Effector CD4-positive, alpha-beta T cell (primary cell): ENCODE measurements around the gene TMEM143.
A peak's percentile ranks its signal among the peaks of the same experiment; 100 is the strongest.
"Not testable (repeated sequence)": the region's sequence is repeated elsewhere in the genome, so short reads cannot be mapped to it uniquely, and the experiment has no call there.

Experiments
- DNase-seq: peaks from one replicate; pipeline ENCODE4 v3.0.0-alpha.2; 2020

TMEM143 gene

GRCh38 chr19:48325265-48325910 lies 38.4 kb downstream of the TMEM143 start, which contains the start of gene EMP3:
TSS of gene EMP3 (plus strand) at chr19:48325552. CDS start at chr19:48326845, 1,293 bp downstream.
- DNase-seq, result peak; percentile 76

DNA sequence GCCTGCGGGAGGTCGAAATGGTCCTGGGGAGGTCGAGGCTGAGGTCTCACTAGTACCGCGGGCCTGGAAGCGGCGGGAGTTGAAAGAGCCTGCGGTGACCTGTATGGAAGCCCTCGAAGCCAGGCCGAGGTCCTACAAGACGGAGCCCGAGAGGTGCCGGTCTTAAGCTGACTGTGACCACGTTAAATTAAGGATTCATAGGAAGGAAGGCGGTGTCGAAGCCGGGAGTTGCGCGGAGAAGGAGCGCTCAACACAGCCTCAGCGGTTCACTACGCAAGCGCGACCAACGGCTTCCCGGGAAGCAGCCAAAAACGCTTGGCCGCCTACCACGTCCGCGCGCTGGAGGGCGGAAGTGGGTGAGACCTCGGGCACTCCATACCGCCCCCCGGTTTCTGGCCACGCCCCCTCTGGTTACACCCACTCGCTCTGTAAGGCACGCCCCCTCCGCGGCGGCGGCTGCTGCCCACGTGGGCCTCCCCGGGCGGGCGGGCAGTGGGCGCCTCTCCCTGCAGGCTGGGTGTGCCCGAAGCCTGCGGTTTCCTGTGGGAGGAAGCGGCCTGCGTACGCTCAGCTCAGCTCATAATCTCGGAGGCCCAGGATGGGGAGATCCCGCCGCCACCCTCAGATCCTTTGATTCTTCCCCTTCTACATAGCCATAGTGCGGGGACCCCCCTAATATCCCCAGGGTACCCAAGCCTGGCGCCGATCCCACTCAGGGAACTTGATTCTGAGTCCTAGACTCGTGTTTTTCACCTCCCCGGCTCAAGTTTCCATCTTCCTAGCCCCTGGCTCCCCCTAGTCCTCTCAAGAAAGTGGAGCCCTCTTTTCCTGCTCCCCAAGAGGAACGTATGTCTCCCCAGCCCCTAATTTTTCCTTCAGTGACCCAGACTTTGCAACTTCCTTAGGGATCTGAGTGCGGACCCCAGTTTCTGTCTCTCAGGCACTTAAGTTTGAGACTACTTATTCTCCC lies 41.8 kb downstream of the TMEM143 start:
- DNase-seq, result peak; percentile 99

DNA sequence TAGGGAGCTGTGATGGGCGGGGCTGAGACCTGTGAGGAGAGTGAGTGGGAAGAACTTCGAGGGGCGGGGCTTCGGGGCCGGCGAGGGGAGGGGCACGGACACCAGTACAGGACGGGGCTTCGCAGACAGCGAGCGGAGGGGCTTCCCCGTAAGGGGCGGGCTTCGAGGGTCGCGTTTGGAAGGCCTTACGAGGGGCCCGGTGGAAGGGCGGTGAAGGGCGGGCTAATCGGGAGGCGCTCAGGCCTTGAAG lies 42.4 kb downstream of the TMEM143 start:
- DNase-seq, result peak; percentile 92

GRCh38 chr19:48319647-48320541 lies 43.8 kb downstream of the TMEM143 start:
- DNase-seq, result peak; percentile 79

GRCh38 chr19:48318286-48318987 lies 45.3 kb downstream of the TMEM143 start:
- DNase-seq, result no peak

DNA sequence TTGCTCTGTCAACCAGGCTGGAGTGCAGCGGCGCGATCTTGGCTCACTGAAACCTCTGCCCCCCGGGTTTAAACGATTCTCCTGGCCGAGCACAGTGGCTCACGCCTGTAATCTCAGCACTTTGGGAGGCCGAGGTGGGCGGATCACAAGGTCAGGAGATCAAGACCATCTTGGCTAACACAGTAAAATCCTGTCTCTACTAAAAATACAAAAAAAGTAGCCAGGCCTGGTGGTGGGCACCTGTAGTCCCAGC lies 46.1 kb downstream of the TMEM143 start:
- not testable (repeated sequence) for DNase-seq

- no peak for DNase-seq
Measured at GRCh38 chr19:48315712-48316111, 48.0 kb downstream of the TMEM143 start.

- no peak for DNase-seq
Measured at GRCh38 chr19:48311384-48311783, 52.4 kb downstream of the TMEM143 start.

DNA sequence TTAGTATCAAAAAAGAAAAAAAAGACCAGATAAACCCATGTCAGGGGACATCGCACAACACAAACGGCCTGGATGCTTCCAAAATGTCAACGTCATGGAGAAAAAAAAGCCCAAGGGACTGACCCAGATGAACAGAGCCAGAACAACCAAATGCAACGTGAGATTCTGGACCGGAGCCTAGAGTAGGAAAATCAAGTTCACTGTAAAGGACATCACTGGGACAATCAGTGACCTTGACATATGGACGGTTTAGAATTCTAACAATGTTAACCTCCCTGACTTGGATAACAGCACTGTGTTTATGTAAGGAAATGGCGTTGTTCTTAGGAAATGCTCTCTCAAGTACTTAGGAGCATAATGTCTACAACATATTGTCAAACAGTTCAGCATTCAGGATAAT lies 53.5 kb downstream of the TMEM143 start:
- no peak for DNase-seq

- not testable (repeated sequence) for DNase-seq
Measured at GRCh38 chr19:48309731-48310130, 54.0 kb downstream of the TMEM143 start.

DNA sequence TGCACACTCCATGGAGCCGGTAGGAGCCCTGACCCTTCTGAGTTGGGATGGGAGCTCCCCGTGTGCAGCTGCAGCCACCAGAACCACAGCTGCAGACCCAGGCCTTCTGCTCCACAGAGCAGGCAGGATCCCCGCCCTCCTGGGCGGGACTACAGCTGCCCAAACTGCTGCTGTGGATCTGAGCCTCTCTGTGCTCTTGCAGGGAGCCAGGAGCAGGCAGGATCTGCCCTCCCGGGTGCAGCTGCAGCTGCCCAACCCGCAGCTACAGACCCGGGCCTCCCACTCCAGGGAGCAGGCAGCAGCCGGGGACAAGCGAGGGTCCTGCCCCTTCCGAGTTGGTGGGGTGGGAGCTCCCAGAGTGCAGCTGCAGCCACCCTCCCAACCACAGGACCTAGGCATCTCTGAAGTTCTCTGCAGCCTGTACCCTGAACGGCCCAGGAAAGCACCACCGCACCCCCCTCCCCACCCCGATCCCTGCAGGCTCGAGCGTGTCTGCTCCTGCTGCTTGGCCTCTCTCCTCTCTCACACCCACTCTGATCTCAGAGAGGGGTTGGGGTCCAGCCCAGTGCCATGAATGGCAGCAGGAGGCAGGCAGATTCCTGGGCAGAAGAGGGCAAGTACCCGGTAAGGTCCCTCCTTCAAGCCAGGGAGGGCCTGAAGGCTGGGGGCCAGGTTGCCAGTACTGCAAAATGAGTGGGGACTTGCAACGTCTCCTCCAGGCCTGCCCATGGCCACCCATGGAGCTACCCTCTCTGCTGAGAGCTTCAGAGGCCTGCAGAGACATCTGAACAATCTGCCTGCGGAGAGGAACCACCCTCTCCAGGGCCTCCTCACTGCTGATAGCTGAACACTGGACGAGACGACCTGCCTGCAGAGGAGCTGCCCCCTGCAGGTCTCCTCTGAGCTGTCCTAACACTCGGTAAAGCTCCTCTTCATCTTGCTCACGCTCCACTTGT lies 54.8 kb downstream of the TMEM143 start:
- DNase-seq, result no peak

- no peak for DNase-seq
Measured at GRCh38 chr19:48303866-48304265, 59.9 kb downstream of the TMEM143 start.

- DNase-seq, result no peak
Measured at GRCh38 chr19:48303367-48303766, 60.4 kb downstream of the TMEM143 start.

- no peak for DNase-seq
Measured at GRCh38 chr19:48302600-48302959, 61.2 kb downstream of the TMEM143 start.

GRCh38 chr19:48301886-48302599 lies 61.7 kb downstream of the TMEM143 start:
- no peak for DNase-seq

GRCh38 chr19:48297975-48298374 lies 65.8 kb downstream of the TMEM143 start:
- DNase-seq, result no peak

DNA sequence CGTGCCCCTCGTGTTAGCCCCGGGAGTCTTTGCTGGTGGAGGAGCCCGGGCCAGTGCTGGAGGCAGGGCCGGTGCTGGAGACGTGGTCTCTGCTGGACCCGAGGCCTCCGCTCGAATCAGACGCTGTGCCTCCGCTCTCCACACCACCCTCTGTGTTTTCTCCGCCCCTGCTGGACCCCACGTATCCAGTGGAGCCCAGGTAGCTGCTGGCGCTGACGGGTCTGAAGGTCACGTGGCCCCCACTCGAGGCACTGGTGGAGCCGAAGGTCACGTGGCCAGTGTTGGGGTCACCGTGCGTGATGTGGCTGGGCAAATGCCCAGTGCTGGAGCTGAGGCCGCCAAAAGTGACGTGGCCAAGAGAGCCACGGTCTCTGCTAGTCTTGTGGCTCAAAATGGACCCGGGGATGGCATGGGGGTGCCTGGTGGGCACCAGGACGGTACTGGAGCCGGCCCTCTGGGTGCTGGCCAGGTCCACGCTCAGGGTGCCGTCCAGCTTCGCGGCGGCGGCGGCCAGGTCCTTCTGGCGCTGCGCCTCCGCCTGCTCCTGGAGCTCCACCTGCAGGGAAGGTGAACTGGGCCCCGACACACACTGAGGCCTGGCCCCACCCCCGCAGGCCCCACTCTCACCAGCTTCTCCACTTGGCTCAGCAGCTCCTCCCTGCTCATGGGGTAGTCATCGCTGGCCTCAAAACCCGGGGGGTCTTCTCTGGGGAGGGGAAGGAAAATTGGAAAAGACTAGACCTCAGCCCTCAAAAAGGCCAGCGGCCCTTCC lies 66.6 kb downstream of the TMEM143 start:
- no peak for DNase-seq

GRCh38 chr19:48295458-48295857 lies 68.3 kb downstream of the TMEM143 start:
- no peak for DNase-seq

- DNase-seq, result no peak
Measured at GRCh38 chr19:48292798-48293197, 70.9 kb downstream of the TMEM143 start.

- DNase-seq, result not testable (repeated sequence)
Measured at GRCh38 chr19:48291489-48291815, 72.3 kb downstream of the TMEM143 start.
